Measurements from ENCODE around the gene AMIGO1.

AMIGO1 gene

GRCh38 chr1:109491372-109491771 lies 18.2 kb downstream of the AMIGO1 start:
- H3K4me3 ChIP-seq (ENCODE audit: low read depth, low read length), result no peak overlapping the region
- no peak for DNase-seq (ENCODE audit: low read depth)
- in situ Hi-C loops (cut with HindIII; ENCODE audit: low sequenced_read_pairs), result loop anchor here (5.0 kb wide), 1 partner anchor 46 kb away; the partner anchor contains the start of gene GPR61
- TF ChIP-seq CTCF (IDR thresholded peaks at IDR 0.05; ENCODE audit: low read depth, low read length, missing control alignments), result no peak

- no peak for DNase-seq (ENCODE audit: low read depth)
- no peak for TF ChIP-seq CTCF (IDR thresholded peaks at IDR 0.05; ENCODE audit: low read depth, low read length, missing control alignments)
- H3K4me3 ChIP-seq (ENCODE audit: low read depth, low read length), result no peak overlapping the region
- in situ Hi-C loops (cut with HindIII; ENCODE audit: low sequenced_read_pairs), result loop anchor here (5.0 kb wide), 1 partner anchor 46 kb away; the partner anchor contains the start of gene GPR61
Measured at GRCh38 chr1:109490934-109491302, 18.6 kb downstream of the AMIGO1 start.

- H3K4me3 ChIP-seq (ENCODE audit: low read depth, low read length), result no peak overlapping the region
- peak; percentile 96 for TF ChIP-seq CTCF (IDR thresholded peaks at IDR 0.05; ENCODE audit: low read depth, low read length, missing control alignments)
- peak; percentile 41 for DNase-seq (ENCODE audit: low read depth)
- in situ Hi-C loops (cut with HindIII; ENCODE audit: low sequenced_read_pairs), result loop anchor here (5.0 kb wide), 1 partner anchor 47 kb away; the partner anchor contains the start of gene GPR61
Measured at GRCh38 chr1:109490029-109490933, 19.2 kb downstream of the AMIGO1 start.

- TF ChIP-seq CTCF (IDR thresholded peaks at IDR 0.05; ENCODE audit: low read depth, low read length, missing control alignments), result no peak
- in situ Hi-C loops (cut with HindIII; ENCODE audit: low sequenced_read_pairs), result no loop called here
- DNase-seq (ENCODE audit: low read depth), result no peak
- H3K4me3 ChIP-seq (ENCODE audit: low read depth, low read length), result no peak overlapping the region
Measured at GRCh38 chr1:109488696-109489095, 20.8 kb downstream of the AMIGO1 start.

- no peak for TF ChIP-seq CTCF (IDR thresholded peaks at IDR 0.05; ENCODE audit: low read depth, low read length, missing control alignments)
- H3K4me3 ChIP-seq (ENCODE audit: low read depth, low read length), result no peak overlapping the region
- in situ Hi-C loops (cut with HindIII; ENCODE audit: low sequenced_read_pairs), result no loop called here
- no peak for DNase-seq (ENCODE audit: low read depth)
Measured at GRCh38 chr1:109488201-109488600, 21.3 kb downstream of the AMIGO1 start.

- in situ Hi-C loops (cut with HindIII; ENCODE audit: low sequenced_read_pairs), result no loop called here
- TF ChIP-seq CTCF (IDR thresholded peaks at IDR 0.05; ENCODE audit: low read depth, low read length, missing control alignments), result no peak
- H3K4me3 ChIP-seq (ENCODE audit: low read depth, low read length), result no peak overlapping the region
- DNase-seq (ENCODE audit: low read depth), result no peak
Measured at GRCh38 chr1:109487261-109487660, 22.3 kb downstream of the AMIGO1 start.

All from astrocyte of the cerebellum (primary cell).